ENCODE measurements around the gene MOB4. TPM values are rescaled to one million over a fixed set of nuclear protein-coding genes. Genes with fewer than 3 reads are reported as not detected.

Gene MOB4
- total RNA-seq, 2 experiments from 2014 or later: 23.0 to 34.6 TPM

DNA sequence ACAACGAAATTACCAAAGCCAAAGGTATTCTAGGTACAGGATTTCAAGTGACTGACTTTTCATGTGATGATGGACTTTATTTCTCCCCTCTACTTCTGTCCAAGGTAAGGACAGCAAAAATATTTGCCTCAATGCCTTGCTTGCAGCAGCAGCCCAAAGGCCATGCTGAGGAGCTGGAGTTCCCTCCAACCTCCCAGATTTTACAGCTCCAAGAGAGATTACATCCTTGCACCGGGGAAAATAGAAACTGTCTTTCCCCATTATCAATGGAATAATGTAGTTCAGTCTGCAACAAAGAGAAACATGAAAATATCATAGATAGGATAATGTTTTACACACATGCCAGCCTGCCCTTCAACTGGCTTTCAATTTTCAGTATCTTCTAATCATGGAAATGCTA lies 29.7 kb upstream of the MOB4 start:
- Histone ChIP-seq H2AFZ (ENCODE audit: low read length) (no peak overlapping the region), H3K79me2 (ENCODE audit: insufficient read depth, low read depth, low read length) (peaks cover 18% of the 10 kb centered on the region; the same call in 1 of the 2 replicates), H3K27ac (ENCODE audit: low read depth, low read length, poor library complexity, severe bottlenecking) (no peak overlapping the region), H3K4me1 (ENCODE audit: insufficient read depth, low read length, poor library complexity, severe bottlenecking) (no peaks in the 10 kb centered on the region), H3K9me3 (ENCODE audit: low read length) (peaks cover 24% of the 10 kb centered on the region; the same call in 1 of the 2 replicates), H3K36me3 (ENCODE audit: insufficient read depth, low read length) (peaks cover 87% of the 10 kb centered on the region), H4K20me1 (ENCODE audit: insufficient read depth, low read length) (no peaks in the 10 kb centered on the region), H3K4me2 (ENCODE audit: low read length) (no peak overlapping the region), H3K4me3 (ENCODE audit: low read depth, low read length, poor library complexity, severe bottlenecking) (no peak overlapping the region), H3K9me2 (ENCODE audit: insufficient read depth, low read length) (no peaks in the 10 kb centered on the region)
- intact Hi-C loops (cut with micrococcal nuclease; ENCODE audit: unreplicated experiment): loop anchor here (5.0 kb wide), 1 partner anchor 84 kb away; no protein-coding TSS in a partner anchor
- no peak for DNase-seq (ENCODE audit: low spot score)
- POLR2A ChIA-PET: interaction anchor here (0.5 kb wide), 1 partner anchor 22 kb away, joined by 4 read pairs; no protein-coding TSS in a partner anchor
- CTCF ChIA-PET (ENCODE audit: unreplicated experiment): no interaction called here
- no peak for TF ChIP-seq EZH2phosphoT487 (IDR thresholded peaks at IDR 0.05; ENCODE audit: borderline replicate concordance, low read depth, low read length)
- TF ChIP-seq, protein P1, sequence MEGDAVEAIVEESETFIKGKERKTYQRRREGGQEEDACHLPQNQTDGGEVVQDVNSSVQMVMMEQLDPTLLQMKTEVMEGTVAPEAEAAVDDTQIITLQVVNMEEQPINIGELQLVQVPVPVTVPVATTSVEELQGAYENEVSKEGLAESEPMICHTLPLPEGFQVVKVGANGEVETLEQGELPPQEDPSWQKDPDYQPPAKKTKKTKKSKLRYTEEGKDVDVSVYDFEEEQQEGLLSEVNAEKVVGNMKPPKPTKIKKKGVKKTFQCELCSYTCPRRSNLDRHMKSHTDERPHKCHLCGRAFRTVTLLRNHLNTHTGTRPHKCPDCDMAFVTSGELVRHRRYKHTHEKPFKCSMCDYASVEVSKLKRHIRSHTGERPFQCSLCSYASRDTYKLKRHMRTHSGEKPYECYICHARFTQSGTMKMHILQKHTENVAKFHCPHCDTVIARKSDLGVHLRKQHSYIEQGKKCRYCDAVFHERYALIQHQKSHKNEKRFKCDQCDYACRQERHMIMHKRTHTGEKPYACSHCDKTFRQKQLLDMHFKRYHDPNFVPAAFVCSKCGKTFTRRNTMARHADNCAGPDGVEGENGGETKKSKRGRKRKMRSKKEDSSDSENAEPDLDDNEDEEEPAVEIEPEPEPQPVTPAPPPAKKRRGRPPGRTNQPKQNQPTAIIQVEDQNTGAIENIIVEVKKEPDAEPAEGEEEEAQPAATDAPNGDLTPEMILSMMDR (conservative IDR thresholded peaks at IDR 0.05; ENCODE audit: low read length): no peak
- no TSS peak for BruUV-seq (replicated peaks)

DNA sequence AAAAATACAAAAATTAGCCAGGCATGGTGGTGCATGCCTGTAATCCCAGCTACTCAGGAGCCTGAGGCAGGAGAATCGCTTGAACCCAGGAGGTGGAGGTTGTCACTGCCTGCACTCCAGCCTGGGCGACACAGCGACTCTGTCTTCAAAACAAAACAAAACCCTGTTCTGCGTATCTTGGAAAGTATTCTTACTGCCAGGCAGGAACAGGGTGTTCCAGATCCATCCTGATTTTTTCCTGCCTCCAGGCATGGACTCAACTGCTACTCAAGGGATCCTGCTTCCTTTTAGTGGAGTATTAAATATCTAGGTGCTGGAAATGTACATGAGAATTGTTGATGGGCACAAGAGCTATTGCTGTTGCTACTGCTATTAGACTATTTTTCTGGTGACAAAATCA lies 28.5 kb upstream of the MOB4 start:
- Histone ChIP-seq H3K36me3 (ENCODE audit: insufficient read depth, low read length) (peaks cover 98% of the 10 kb centered on the region), H3K4me3 (ENCODE audit: low read depth, low read length, poor library complexity, severe bottlenecking) (no peak overlapping the region), H3K9me3 (ENCODE audit: low read length) (peaks cover 24% of the 10 kb centered on the region; the same call in 1 of the 2 replicates), H2AFZ (ENCODE audit: low read length) (no peak overlapping the region), H3K4me2 (ENCODE audit: low read length) (no peak overlapping the region), H3K79me2 (ENCODE audit: insufficient read depth, low read depth, low read length) (peaks cover 30% of the 10 kb centered on the region), H3K9me2 (ENCODE audit: insufficient read depth, low read length) (no peaks in the 10 kb centered on the region), H4K20me1 (ENCODE audit: insufficient read depth, low read length) (no peaks in the 10 kb centered on the region), H3K4me1 (ENCODE audit: insufficient read depth, low read length, poor library complexity, severe bottlenecking) (no peaks in the 10 kb centered on the region), H3K27ac (ENCODE audit: low read depth, low read length, poor library complexity, severe bottlenecking) (no peak overlapping the region)
- no peak for DNase-seq (ENCODE audit: low spot score)
- ChIA-PET POLR2A (interaction anchor here (1.2 kb wide), 1 partner anchor 12 kb away, joined by 3 read pairs; the partner anchor contains the start of genes HSPD1 and HSPE1), CTCF (ENCODE audit: unreplicated experiment) (no interaction called here)
- intact Hi-C loops (cut with micrococcal nuclease; ENCODE audit: unreplicated experiment): loop anchor here (5.0 kb wide), 1 partner anchor 85 kb away; no protein-coding TSS in a partner anchor
- BruUV-seq (replicated peaks): no TSS peak
- TF ChIP-seq EZH2phosphoT487 (IDR thresholded peaks at IDR 0.05; ENCODE audit: borderline replicate concordance, low read depth, low read length): no peak
- TF ChIP-seq, protein P1 (conservative IDR thresholded peaks at IDR 0.05; ENCODE audit: low read length): no peak

DNA sequence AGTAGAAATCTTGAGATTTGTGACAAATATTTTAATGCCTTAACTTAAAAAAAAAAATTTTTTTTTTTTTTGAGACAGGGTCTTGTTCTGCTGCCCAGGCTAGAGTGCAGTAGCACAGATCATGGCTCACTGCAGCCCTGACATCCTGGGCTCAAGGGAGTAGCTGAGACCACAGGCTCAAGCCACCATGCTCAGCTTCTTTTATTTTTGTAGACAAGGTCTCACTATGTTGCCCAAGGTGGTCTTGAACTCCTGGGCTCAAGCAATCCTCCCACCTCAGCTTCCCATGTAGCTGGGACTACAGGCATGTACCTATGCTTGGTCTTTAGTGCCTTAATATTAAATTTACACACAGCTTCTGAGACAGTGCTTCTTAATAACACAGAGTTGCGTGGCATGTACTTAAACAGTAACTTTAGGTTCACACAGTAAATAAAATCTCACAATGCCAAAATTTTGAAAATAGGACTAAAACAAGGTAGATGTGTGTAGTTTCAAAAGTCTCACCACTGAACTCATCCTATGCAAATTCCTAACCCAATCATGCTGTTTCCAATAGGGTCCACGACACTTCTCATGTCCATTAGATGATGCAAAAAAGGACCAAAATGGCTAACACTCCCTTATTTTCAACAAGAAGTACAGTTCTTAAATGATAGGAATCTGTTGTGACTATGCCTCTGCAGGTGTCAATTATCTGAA lies 20.3 kb upstream of the MOB4 start:
- H4K20me1 ChIP-seq (ENCODE audit: insufficient read depth, low read length): peaks cover 46% of the 10 kb centered on the region
- peaks cover 91% of the 10 kb centered on the region for H3K79me2 ChIP-seq (ENCODE audit: insufficient read depth, low read depth, low read length)
- TF ChIP-seq EZH2phosphoT487 (IDR thresholded peaks at IDR 0.05; ENCODE audit: borderline replicate concordance, low read depth, low read length): no peak
- TF ChIP-seq, protein P1 (conservative IDR thresholded peaks at IDR 0.05; ENCODE audit: low read length): no peak
- intact Hi-C loops (cut with micrococcal nuclease; ENCODE audit: unreplicated experiment): loop anchor here (5.0 kb wide), 1 partner anchor 88 kb away; no protein-coding TSS in a partner anchor
- peaks cover 38% of the 10 kb centered on the region for H3K4me1 ChIP-seq (ENCODE audit: insufficient read depth, low read length, poor library complexity, severe bottlenecking)
- DNase-seq (ENCODE audit: low spot score): no peak
- peak overlapping the region; percentile 83 for H3K4me2 ChIP-seq (ENCODE audit: low read length)
- ChIA-PET CTCF (ENCODE audit: unreplicated experiment) (no interaction called here), POLR2A (interaction anchor here (0.5 to 2.0 kb wide), 11 partner anchors 16 to 1318 kb away, joined by 3 to 8 read pairs (median 4); partner anchors contain the start of gene SF3B1)
- BruUV-seq (replicated peaks): no TSS peak
- H3K27ac ChIP-seq (ENCODE audit: low read depth, low read length, poor library complexity, severe bottlenecking): no peak overlapping the region
- peaks cover 90% of the 10 kb centered on the region for H3K36me3 ChIP-seq (ENCODE audit: insufficient read depth, low read length)
- peak overlapping the region; percentile 83 for H3K4me3 ChIP-seq (ENCODE audit: low read depth, low read length, poor library complexity, severe bottlenecking)
- no peak overlapping the region for H2AFZ ChIP-seq (ENCODE audit: low read length)
- no peaks in the 10 kb centered on the region for H3K9me3 ChIP-seq (ENCODE audit: low read length)
- H3K9me2 ChIP-seq (ENCODE audit: insufficient read depth, low read length): no peaks in the 10 kb centered on the region

Data from OCI-LY7 (cell line).